ENCODE results near the gene CHAMP1. TPM values are rescaled to one million over a fixed set of nuclear protein-coding genes. Genes with fewer than 3 reads are reported as not detected.

The CHAMP1 gene
- 12.5 and 16.5 TPM in 2 replicates for total RNA-seq
- 13.5 TPM for polyA plus RNA-seq (2012)

GRCh38 chr13:114314074-114314912, at the start of gene CHAMP1:
TSS of gene CHAMP1 (plus strand) at chr13:114314503. CDS start at chr13:114323843, 9,340 bp downstream.
- DNase-seq (ENCODE audit: low read depth): peak; percentile 97

- peak; percentile 85 for DNase-seq (ENCODE audit: low read depth)
Measured at GRCh38 chr13:114264886-114265611, 49.3 kb upstream of the CHAMP1 start.

- no peak for DNase-seq (ENCODE audit: low read depth)
Measured at GRCh38 chr13:114266241-114266640, 48.1 kb upstream of the CHAMP1 start.

- DNase-seq (ENCODE audit: low read depth): peak; percentile 84
Measured at GRCh38 chr13:114268344-114269280, 45.7 kb upstream of the CHAMP1 start.

GRCh38 chr13:114269281-114269770, 45.0 kb upstream of the CHAMP1 start:
- no peak for DNase-seq (ENCODE audit: low read depth)

- DNase-seq (ENCODE audit: low read depth): no peak
Measured at GRCh38 chr13:114272977-114273376, 41.3 kb upstream of the CHAMP1 start.

- DNase-seq (ENCODE audit: low read depth): no peak
Measured at GRCh38 chr13:114275304-114275703, 39.0 kb upstream of the CHAMP1 start.

- DNase-seq (ENCODE audit: low read depth): no peak
Measured at GRCh38 chr13:114279146-114279545, 35.2 kb upstream of the CHAMP1 start.

GRCh38 chr13:114279758-114280355, 34.4 kb upstream of the CHAMP1 start:
- DNase-seq (ENCODE audit: low read depth): no peak

- peak; percentile 93 for DNase-seq (ENCODE audit: low read depth)
Measured at GRCh38 chr13:114281351-114282040, 32.8 kb upstream of the CHAMP1 start, which contains the start of gene UPF3A. TSS of gene UPF3A (plus strand) at chr13:114281601. CDS start at chr13:114281640, 39 bp downstream.

GRCh38 chr13:114282041-114282670, 32.1 kb upstream of the CHAMP1 start:
- peak; percentile 88 for DNase-seq (ENCODE audit: low read depth)

- DNase-seq (ENCODE audit: low read depth): no peak
Measured at GRCh38 chr13:114283576-114283975, 30.7 kb upstream of the CHAMP1 start.

GRCh38 chr13:114284680-114285079, 29.6 kb upstream of the CHAMP1 start:
- no peak for DNase-seq (ENCODE audit: low read depth)

GRCh38 chr13:114285166-114285808, 29.0 kb upstream of the CHAMP1 start:
- peak; percentile 27 for DNase-seq (ENCODE audit: low read depth)

GRCh38 chr13:114286808-114287207, 27.5 kb upstream of the CHAMP1 start:
- peak; percentile 79 for DNase-seq (ENCODE audit: low read depth)

GRCh38 chr13:114288157-114288591, 26.1 kb upstream of the CHAMP1 start:
- peak; percentile 38 for DNase-seq (ENCODE audit: low read depth)

GRCh38 chr13:114296448-114296847, 17.9 kb upstream of the CHAMP1 start:
- DNase-seq (ENCODE audit: low read depth): no peak

- DNase-seq (ENCODE audit: low read depth): no peak
Measured at GRCh38 chr13:114296902-114297301, 17.4 kb upstream of the CHAMP1 start.

GRCh38 chr13:114298866-114299265, 15.4 kb upstream of the CHAMP1 start:
- no peak for DNase-seq (ENCODE audit: low read depth)
